OCI-LY7 (cell line): ENCODE results near the gene PRX. TPM values are rescaled to one million over a fixed set of nuclear protein-coding genes. Genes with fewer than 3 reads are reported as not detected.
"Not testable (repeated sequence)": the region's sequence is repeated elsewhere in the genome, so short reads cannot be mapped to it uniquely, and the experiment has no call there.

Experiments
- BruUV-seq: library from RNA; stranded (reverse); fragments of 400-500 nt; replicated peaks from 2 replicates; lab custom pipeline; 2021; lab: Mats Ljungman, UMichigan
- CTCF ChIA-PET: fragments of 300-600 bp; sonication (Branson Sonifier 250); formaldehyde crosslinking; loops from one replicate; lab custom pipeline; 2022; ENCODE audit warnings: antibody characterized with exemption; ENCODE audit not compliant: unreplicated experiment; lab: Charles Lee
- POLR2A ChIA-PET: fragments of 300-600 bp; sonication (Branson Sonifier 250); formaldehyde crosslinking; loops from one replicate; lab custom pipeline; 2022; ENCODE audit warnings: antibody characterized with exemption; lab: Charles Lee
- DNase-seq: peaks from one replicate; pipeline ENCODE4 v3.0.0-alpha.2; 2015; ENCODE audit warnings: low spot score
- H2AFZ ChIP-seq: fragments of 200-600 bp; sonication (generic), shearing (Covaris generic); 2 replicates; pipeline ENCODE4 v1.6.1; 2014; ENCODE audit warnings: mild to moderate bottlenecking, antibody characterized with exemption, low read length, moderate library complexity
- H3K27ac ChIP-seq: fragments of 200-600 bp; sonication (generic); 2 replicates; pipeline ENCODE4 v1.5.1; 2014; ENCODE audit warnings: mixed run types, low read depth, mild to moderate bottlenecking, moderate library complexity, low read length, inconsistent platforms; ENCODE audit not compliant: poor library complexity, severe bottlenecking
- H3K36me3 ChIP-seq: fragments of 200-600 bp; sonication (generic); 2 replicates; pipeline ENCODE4 v1.6.1; 2014; ENCODE audit warnings: mild to moderate bottlenecking, antibody characterized with exemption, low read length, moderate library complexity, mixed read lengths; ENCODE audit not compliant: insufficient read depth
- H3K4me1 ChIP-seq: fragments of 200-600 bp; sonication (generic); 2 replicates; pipeline ENCODE4 v1.5.1; 2014; ENCODE audit warnings: mild to moderate bottlenecking, low read length; ENCODE audit not compliant: insufficient read depth, poor library complexity, severe bottlenecking
- H3K4me2 ChIP-seq: fragments of 200-600 bp; sonication (generic); 2 replicates; pipeline ENCODE4 v1.6.1; 2014; ENCODE audit warnings: mild to moderate bottlenecking, low read length
- H3K4me3 ChIP-seq: fragments of 200-600 bp; sonication (generic); 2 replicates; pipeline ENCODE4 v1.5.1; 2014; ENCODE audit warnings: mild to moderate bottlenecking, low read depth, low read length; ENCODE audit not compliant: poor library complexity, severe bottlenecking
- H3K79me2 ChIP-seq: fragments of 200-600 bp; sonication (generic); 2 replicates; pipeline ENCODE4 v1.6.1; 2016; ENCODE audit warnings: low read depth, mild to moderate bottlenecking, low read length, moderate library complexity, mixed read lengths; ENCODE audit not compliant: insufficient read depth
- H3K9me2 ChIP-seq: fragments of 200-600 bp; sonication (generic); 2 replicates; pipeline ENCODE4 v1.6.1; 2016; ENCODE audit warnings: mild to moderate bottlenecking, low read length, mixed read lengths; ENCODE audit not compliant: insufficient read depth
- H3K9me3 ChIP-seq: fragments of 200-600 bp; sonication (generic); 2 replicates; pipeline ENCODE4 v1.6.1; 2014; ENCODE audit warnings: mild to moderate bottlenecking, mixed run types, low read length, mixed read lengths
- H4K20me1 ChIP-seq: fragments of 200-600 bp; sonication (generic); 2 replicates; pipeline ENCODE4 v1.6.1; 2014; ENCODE audit warnings: mild to moderate bottlenecking, antibody characterized with exemption, low read length, moderate library complexity, mixed read lengths; ENCODE audit not compliant: insufficient read depth
- EZH2phosphoT487 ChIP-seq: fragments of 200-600 bp; sonication (generic); IDR thresholded peaks from 2 replicates; pipeline ENCODE4 v1.6.1; 2018; ENCODE audit warnings: low read depth, borderline replicate concordance, mild to moderate bottlenecking, mixed run types, antibody characterized with exemption, low read length, moderate library complexity, mixed read lengths
- intact Hi-C: fragments of 100-400 bp; cut with micrococcal nuclease; formaldehyde crosslinking; loops from one replicate; pipeline ENCODE4 v1.10.0; 2022; ENCODE audit not compliant: unreplicated experiment
- total RNA-seq, 2 experiments: library from RNA; depleted of rRNA in 1 of 2; stranded (reverse); fragments of >200 nt in 1 of 2; shearing (Covaris generic) in 1 of 2; gene quantifications; 2 replicates each; pipeline ENCODE4 v1.2.3, GENCODE V29; 2014 to 2022
- TF ChIP-seq, protein P1 (sequence below): fragments of 200-600 bp; sonication (generic); conservative IDR thresholded peaks from 2 replicates; pipeline ENCODE4 v1.5.1; 2014; ENCODE audit warnings: mild to moderate bottlenecking, antibody characterized with exemption, low read length, moderate library complexity, mixed read lengths

The PRX gene
- total RNA-seq, 2 experiments from 2014 or later: 2.2 to 4.9 TPM

DNA sequence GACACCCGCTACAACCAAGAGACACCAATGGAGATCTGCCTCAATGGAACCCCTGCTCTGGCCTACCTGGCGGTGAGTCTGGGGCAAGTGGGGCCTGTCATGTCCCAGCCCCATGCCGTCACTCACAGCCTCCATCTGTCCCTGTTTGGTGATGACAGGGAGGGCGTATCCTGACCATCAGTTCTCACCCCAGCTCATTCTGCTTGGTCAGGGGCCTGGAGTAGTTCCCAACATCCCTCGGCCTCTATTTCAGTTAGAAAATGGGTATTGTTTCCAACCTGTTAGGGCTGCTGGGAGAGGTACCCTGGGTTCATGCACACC, 41.4 kb downstream of the PRX start:
- Histone ChIP-seq H3K79me2 (no peaks in the 10 kb centered on the region), H3K36me3 (peaks cover 3% of the 10 kb centered on the region; the same call in 1 of the 2 replicates), H3K27ac (no peak overlapping the region), H3K4me1 (no peaks in the 10 kb centered on the region), H3K9me3 (no peaks in the 10 kb centered on the region), H4K20me1 (no peaks in the 10 kb centered on the region), H3K4me3 (no peak overlapping the region), H3K4me2 (no peak overlapping the region), H3K9me2 (no peaks in the 10 kb centered on the region), H2AFZ (no peak overlapping the region)
- CTCF ChIA-PET: no interaction called here
- no peak for DNase-seq
- no TSS peak for BruUV-seq
- intact Hi-C loops: no loop called here
- TF ChIP-seq, protein P1, sequence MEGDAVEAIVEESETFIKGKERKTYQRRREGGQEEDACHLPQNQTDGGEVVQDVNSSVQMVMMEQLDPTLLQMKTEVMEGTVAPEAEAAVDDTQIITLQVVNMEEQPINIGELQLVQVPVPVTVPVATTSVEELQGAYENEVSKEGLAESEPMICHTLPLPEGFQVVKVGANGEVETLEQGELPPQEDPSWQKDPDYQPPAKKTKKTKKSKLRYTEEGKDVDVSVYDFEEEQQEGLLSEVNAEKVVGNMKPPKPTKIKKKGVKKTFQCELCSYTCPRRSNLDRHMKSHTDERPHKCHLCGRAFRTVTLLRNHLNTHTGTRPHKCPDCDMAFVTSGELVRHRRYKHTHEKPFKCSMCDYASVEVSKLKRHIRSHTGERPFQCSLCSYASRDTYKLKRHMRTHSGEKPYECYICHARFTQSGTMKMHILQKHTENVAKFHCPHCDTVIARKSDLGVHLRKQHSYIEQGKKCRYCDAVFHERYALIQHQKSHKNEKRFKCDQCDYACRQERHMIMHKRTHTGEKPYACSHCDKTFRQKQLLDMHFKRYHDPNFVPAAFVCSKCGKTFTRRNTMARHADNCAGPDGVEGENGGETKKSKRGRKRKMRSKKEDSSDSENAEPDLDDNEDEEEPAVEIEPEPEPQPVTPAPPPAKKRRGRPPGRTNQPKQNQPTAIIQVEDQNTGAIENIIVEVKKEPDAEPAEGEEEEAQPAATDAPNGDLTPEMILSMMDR: no peak
- TF ChIP-seq EZH2phosphoT487: no peak
- POLR2A ChIA-PET: interaction anchor here (0.6 to 0.9 kb wide), 3 partner anchors 8 to 81 kb away, joined by 3 to 4 read pairs (median 3); no protein-coding TSS in a partner anchor

DNA sequence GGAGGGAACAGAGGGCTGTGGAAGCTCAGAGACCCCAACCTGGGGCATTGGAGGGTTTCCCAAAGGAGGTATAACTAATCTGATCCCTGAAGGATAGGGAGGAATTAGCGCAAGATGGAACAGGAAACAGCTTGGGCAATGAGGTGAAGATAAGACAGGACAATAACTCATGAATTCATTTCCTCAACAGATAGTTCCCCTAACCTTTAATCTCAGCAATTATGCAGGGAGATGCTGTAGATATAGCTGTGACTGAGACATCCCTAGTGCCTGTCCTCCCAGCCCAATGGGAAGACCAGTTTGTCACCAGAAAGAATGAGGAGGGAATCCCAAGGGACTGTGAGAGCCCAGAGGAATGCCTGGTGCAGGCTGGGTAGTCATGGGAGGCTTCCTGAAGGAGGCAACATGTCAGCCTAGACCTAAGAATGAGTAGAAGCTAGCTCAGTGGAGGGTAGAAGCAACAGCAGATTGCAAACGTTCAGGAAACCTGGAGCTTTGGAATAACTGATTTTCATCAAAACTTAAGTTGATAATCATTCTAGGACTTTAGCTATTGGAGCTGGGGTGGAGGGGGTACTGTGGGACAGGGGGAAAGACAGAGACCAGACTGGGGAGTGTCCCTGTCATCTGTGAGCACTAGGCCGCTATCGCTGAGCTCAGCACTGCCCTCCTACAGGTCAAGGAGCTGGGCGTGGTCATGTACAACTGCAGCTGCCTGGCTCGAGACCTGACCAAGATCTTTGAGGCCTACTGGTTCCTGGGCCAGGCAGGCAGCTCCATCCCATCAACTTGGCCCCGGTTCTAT, 42.0 kb downstream of the PRX start:
- DNase-seq: no peak
- BruUV-seq: no TSS peak
- Histone ChIP-seq H4K20me1 (no peaks in the 10 kb centered on the region), H3K9me3 (no peaks in the 10 kb centered on the region), H3K4me1 (peaks cover under 1% of the 10 kb centered on the region), H3K36me3 (peaks cover 3% of the 10 kb centered on the region; the same call in 1 of the 2 replicates), H3K4me3 (no peak overlapping the region), H3K27ac (no peak overlapping the region), H3K9me2 (no peaks in the 10 kb centered on the region), H3K79me2 (no peaks in the 10 kb centered on the region), H3K4me2 (no peak overlapping the region), H2AFZ (no peak overlapping the region)
- ChIA-PET POLR2A (interaction anchor here (0.6 to 0.9 kb wide), 3 partner anchors 8 to 80 kb away, joined by 3 to 4 read pairs (median 3); no protein-coding TSS in a partner anchor), CTCF (no interaction called here)
- TF ChIP-seq, protein P1: no peak
- TF ChIP-seq EZH2phosphoT487: no peak
- intact Hi-C loops: no loop called here

DNA sequence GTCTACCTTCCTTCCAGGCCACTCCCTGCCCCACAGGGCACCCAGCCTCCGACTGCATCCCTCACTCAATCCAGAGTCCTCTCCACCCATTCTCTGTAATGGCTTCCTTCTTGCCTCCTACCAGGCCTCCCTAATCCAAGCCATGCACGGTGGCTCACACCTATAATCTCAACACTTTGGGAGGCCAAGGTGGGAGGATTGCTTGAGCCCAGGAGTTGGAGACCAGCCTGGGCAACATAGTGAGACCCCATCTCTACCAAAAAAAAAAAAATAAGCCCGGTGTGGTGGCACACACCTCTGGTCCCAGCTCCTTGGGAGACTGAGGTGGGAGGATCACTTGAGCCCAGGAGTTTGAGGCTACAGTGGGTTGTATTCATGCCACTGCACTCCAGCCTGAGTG, 42.9 kb downstream of the PRX start:
- H3K4me1 ChIP-seq, H3K79me2 ChIP-seq, POLR2A ChIA-PET: not testable (repeated sequence)

More for the DNA sequence above, 42.9 kb downstream of the PRX start:
- H4K20me1 ChIP-seq, BruUV-seq, H3K4me2 ChIP-seq, DNase-seq, H3K9me2 ChIP-seq, H3K9me3 ChIP-seq, H3K36me3 ChIP-seq, H3K27ac ChIP-seq, H2AFZ ChIP-seq, intact Hi-C loops, H3K4me3 ChIP-seq, CTCF ChIA-PET: not testable (repeated sequence)
